GM18951 (cell line): ENCODE data around the gene YWHAQ.
A peak's percentile ranks its signal among the peaks of the same experiment; 100 is the strongest.
"Not testable (repeated sequence)": the region's sequence is repeated elsewhere in the genome, so short reads cannot be mapped to it uniquely, and the experiment has no call there.

ENCODE experiments used
- POLR2A ChIP-seq: IDR thresholded peaks from 4 replicates; pipeline ENCODE4 v1.6.1; 2011; ENCODE audit warnings: mild to moderate bottlenecking; ENCODE audit not compliant: insufficient read length, insufficient read depth; ENCODE audit errors: extremely low read depth
- in situ Hi-C: fragments of 300-500 bp; cut with MboI; formaldehyde crosslinking; loops from one replicate; pipeline ENCODE4 v1.12.0; 2022; ENCODE audit warnings: low sequenced_read_pairs, mixed read lengths, inconsistent platforms; ENCODE audit not compliant: unreplicated experiment

The YWHAQ gene

DNA sequence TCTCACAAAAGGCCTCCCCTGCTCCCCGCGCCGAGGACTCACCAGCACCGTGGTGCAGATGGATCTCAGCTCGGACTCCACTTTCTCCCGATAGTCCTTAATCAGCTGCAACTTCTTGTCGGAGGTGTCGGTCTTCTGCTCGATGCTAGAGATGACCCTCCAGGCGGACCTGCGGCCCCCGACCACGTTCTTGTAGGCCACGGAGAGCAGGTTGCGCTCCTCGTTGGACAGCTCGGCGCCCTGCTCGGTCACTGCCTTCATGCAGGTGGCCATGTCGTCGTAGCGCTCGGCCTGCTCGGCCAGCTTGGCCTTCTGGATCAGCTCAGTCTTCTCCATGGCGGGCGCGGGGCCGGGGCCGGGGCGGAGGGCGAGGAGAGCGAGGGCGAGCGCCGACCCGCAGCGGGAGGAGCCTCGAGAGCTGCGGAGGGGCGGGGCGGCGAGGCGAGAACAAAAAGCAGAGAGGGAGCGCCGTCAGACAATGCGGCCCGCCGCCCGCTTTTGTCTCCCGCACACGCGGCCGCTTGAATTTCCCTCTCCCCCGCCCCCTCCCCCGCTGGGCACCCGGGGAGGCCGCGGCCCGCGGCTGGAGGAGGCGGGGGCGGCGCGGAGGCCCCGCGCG is 571 bp downstream of the YWHAQ start:
- TF ChIP-seq POLR2A, result peak; percentile 58
- in situ Hi-C loops, result no loop called here

- in situ Hi-C loops, result no loop called here
- no peak for TF ChIP-seq POLR2A
These were observed 1.3 kb downstream of the YWHAQ start for GRCh38 chr2:9629222-9630116.

DNA sequence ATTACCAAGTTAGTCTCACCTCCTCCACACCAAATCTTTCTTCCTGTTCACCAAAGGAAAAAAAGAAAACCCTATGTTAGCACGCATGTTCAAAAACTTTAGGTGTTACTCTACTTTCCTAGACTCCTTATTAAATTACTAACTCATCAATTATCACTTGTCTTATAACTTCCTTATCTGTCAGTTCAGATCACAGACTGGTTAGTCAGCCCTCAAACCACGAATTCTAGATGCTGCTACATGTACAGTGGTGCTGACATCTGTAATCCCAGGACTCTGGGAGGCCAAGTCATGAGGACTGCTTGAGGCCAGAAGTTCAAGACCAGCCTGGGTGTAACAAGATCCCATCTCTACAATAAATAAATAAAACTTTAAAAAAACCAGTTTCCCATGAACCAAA is 3.5 kb downstream of the YWHAQ start:
- no peak for TF ChIP-seq POLR2A
- in situ Hi-C loops, result no loop called here

GRCh38 chr2:9623151-9623550 is 7.6 kb downstream of the YWHAQ start:
- in situ Hi-C loops, result no loop called here
- TF ChIP-seq POLR2A, result no peak

DNA sequence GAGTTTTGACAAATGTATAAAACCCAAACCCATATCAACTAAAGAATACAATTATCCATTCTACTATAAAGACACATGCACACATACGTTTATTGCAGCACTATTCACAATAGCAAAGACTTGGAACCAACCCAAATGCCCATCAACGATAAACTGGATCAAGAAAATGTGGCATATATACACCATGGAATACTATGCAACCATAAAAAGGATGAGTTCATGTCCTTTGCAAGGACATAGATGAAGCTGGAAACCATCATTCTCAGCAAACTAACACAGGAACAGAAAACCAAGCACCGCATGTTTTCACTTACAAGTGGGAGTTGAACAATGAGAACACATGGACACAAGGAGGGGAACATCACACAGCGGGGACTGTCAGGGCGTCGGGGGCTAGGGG is 9.1 kb downstream of the YWHAQ start:
- in situ Hi-C loops, result not testable (repeated sequence)

GRCh38 chr2:9618410-9618809 is 12.4 kb downstream of the YWHAQ start:
- in situ Hi-C loops, result no loop called here
- TF ChIP-seq POLR2A, result no peak

GRCh38 chr2:9617749-9618148 is 13.0 kb downstream of the YWHAQ start:
- TF ChIP-seq POLR2A, result no peak
- in situ Hi-C loops, result no loop called here

DNA sequence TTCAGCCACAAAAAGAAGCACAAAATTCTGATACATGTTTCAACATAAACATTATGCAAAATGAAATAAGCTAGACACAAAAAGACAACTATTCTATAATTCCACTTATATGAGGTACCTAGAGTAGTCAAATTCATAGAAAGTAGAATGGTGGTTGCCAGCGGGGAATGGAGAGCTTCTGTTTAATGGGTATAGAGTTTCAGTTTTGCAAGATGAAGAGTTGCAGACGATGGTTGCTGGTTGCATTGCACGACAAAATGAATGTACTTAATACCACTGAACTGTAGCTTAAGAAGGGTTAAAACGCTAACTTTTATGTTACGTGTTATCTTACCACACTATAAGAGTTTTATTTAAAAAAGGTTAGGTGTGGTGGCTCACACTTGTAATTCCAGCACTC is 13.5 kb downstream of the YWHAQ start:
- no peak for TF ChIP-seq POLR2A
- in situ Hi-C loops, result no loop called here

DNA sequence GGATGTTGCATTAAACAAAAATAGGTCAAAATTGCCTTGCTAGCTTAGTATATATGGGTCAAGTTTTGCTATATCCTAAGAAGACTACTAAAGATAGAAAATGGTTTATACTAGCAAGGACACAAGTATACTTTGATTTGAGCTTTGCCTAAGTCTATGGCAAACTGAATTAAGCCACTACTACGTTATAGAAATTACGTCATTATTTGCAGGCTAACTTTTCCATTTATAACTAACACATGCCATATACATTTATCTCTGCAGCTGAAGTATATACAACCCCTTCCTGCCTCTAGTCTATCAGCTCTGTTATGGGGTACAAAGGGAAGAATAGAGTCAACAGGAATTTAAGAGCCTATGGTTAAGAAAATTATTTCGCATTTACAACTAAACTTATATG is 16.2 kb downstream of the YWHAQ start:
- in situ Hi-C loops, result no loop called here
- TF ChIP-seq POLR2A, result no peak

DNA sequence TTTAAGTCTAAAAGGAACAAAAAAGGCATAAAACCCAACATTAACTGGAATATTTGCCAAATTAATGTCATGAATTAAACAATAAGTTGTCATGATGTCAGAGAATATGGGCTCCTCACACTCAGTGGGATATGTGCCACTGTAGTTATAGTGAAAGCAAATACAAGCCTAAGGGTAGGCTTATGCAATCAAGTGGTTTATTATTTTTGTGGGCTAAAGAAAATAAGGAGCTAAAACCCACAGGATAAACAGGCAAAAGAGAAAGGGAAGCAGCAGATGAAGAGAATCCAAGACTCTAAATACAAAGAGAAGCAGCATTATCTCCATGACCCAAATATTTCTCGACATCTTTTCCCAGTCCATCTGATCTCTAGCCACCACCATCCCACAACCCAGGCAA is 17.5 kb downstream of the YWHAQ start:
- in situ Hi-C loops, result no loop called here
- no peak for TF ChIP-seq POLR2A

DNA sequence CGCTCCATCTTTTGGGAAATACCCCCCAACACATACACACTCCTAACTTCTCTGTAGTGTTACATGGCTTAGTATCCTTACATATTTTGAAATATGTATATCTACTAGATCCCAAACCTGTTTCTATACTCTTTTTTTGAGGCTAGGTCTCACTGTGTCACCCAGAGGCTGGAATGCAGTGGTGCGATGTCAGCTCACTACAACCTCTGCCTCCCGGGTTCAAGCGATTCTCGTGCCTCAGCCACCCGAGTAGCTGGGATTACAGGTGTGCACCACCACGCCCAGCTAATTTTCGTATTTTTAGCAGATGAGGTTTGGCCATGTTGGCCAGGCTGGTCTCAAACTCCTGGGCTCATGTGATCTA is 19.3 kb downstream of the YWHAQ start:
- in situ Hi-C loops, result not testable (repeated sequence)

GRCh38 chr2:9610781-9611548 is 19.8 kb downstream of the YWHAQ start:
- no peak for TF ChIP-seq POLR2A
- in situ Hi-C loops, result no loop called here

- in situ Hi-C loops, result not testable (repeated sequence)
These were observed 22.3 kb downstream of the YWHAQ start for GRCh38 chr2:9608491-9608890.

GRCh38 chr2:9602412-9602811 is 28.4 kb downstream of the YWHAQ start:
- no peak for TF ChIP-seq POLR2A

DNA sequence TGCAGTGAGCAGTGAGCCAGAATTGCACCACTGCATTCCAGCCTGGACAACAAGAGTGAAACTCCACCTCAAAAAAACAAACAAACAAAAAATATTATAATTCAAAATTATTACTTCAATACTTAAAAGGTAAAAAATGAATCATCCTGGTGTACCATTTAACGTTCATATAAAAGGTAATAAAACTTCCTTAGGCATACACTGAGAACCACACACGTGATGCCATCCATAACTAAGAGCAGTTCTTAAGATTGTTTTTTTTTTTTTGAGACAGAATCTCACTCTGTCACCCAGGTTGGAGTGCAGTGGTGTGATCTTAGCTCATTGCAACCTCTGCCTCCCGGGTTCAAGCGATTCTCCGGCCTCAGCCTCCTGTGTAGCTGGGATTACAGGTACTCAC is 29.4 kb downstream of the YWHAQ start:
- in situ Hi-C loops, result no loop called here
- TF ChIP-seq POLR2A, result no peak

More at GRCh38 chr2:9602412-9602811, 28.4 kb downstream of the YWHAQ start:
- in situ Hi-C loops, result no loop called here
